Measurements from ENCODE around the gene TH.

TH gene

DNA sequence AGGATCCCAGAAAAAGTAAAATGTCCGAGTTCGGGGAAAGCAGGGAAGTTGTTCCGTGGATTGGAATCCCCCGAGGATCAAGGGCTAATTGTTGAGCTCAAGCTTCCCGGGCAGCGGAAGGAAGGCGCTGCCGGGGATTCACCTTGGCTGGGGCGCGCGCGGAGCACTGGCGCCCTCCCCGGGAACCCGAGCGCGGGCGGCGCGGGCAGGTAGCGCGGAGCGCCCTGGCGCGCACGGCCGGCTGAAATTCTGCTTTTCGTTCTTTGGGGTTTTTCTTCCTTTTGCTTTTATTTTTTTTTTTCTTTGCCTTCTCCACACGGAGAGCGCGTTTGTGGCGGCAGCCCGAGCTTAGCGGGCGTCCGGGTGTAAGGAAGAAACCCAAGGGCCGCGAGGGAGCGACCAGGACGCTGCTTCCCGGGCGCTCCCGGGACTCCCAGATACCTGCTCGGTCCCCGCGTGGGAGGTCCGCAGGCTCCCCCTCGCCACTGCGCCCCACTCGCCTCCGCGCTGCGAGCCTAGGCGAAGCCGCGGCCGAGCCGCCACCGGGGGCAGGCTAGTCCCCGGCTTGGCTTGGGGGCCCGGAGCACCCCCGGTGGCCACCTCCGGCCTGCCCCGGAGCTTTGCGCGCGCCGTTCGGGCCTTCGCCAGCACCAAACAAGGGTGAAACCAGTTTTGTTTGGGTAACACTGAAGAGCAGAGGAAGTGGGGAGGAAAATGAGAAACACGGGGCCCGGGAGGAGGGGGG, 27.6 kb downstream of the TH start:
- DNase-seq (ENCODE audit: low spot score), result no peak
- H3K4me3 ChIP-seq, result no peak overlapping the region
- TF ChIP-seq, protein P1, sequence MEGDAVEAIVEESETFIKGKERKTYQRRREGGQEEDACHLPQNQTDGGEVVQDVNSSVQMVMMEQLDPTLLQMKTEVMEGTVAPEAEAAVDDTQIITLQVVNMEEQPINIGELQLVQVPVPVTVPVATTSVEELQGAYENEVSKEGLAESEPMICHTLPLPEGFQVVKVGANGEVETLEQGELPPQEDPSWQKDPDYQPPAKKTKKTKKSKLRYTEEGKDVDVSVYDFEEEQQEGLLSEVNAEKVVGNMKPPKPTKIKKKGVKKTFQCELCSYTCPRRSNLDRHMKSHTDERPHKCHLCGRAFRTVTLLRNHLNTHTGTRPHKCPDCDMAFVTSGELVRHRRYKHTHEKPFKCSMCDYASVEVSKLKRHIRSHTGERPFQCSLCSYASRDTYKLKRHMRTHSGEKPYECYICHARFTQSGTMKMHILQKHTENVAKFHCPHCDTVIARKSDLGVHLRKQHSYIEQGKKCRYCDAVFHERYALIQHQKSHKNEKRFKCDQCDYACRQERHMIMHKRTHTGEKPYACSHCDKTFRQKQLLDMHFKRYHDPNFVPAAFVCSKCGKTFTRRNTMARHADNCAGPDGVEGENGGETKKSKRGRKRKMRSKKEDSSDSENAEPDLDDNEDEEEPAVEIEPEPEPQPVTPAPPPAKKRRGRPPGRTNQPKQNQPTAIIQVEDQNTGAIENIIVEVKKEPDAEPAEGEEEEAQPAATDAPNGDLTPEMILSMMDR (IDR thresholded peaks at IDR 0.05), result no peak
- no peak overlapping the region for H3K27ac ChIP-seq

- TF ChIP-seq, protein P1 (IDR thresholded peaks at IDR 0.05), result no peak
- Histone ChIP-seq H3K4me3 (no peak overlapping the region), H3K27ac (no peak overlapping the region)
- no peak for DNase-seq (ENCODE audit: low spot score)
Observed at GRCh38 chr11:2143477-2143798, 28.2 kb downstream of the TH start.

DNA sequence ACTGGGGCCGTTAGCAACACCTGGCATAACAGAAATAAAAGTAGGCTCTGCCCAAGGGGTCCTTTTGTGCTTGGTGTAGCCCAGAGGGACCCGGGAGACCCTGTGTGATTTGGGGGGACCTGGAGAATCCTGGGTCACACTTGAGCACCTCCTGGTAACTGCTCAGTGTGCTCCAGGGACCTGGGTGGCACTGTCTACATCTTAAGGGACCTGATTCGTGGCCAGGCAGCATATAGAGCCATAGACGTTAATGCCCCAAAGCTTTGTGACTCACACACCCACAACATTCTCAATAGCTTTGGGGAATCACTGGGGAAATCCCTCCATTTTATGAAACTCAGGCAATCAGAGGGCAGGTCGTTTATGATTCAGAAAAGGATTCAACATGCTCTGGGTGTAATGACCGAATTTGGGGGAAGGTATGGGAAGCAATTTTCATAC, 28.8 kb downstream of the TH start:
- TF ChIP-seq, protein P1 (IDR thresholded peaks at IDR 0.05), result no peak
- DNase-seq (ENCODE audit: low spot score), result no peak
- H3K27ac ChIP-seq, result no peak overlapping the region
- no peak overlapping the region for H3K4me3 ChIP-seq

DNA sequence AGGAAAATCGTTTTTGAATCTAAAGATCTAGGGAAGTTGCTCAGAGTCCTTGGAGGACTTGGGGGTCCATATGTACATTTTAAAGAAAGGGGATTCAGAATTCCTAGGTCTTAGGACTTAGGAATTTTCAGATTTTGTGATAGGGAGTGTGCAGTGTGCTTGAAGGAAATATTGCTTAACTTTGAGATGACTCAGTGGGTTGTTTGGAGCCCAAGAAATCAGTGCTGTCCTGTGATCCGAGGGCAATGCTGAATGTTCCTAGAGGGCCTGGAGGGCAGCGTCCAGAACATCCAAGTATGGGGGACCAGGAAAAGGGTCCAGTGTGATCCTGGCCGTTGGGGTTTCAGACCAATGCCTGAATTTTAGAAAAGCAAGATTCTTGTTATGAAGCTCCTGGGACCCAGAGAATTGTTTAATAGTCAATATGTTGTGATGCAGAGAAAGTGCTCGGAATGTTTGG, 29.3 kb downstream of the TH start:
- no peak for DNase-seq (ENCODE audit: low spot score)
- TF ChIP-seq, protein P1 (IDR thresholded peaks at IDR 0.05), result no peak
- H3K4me3 ChIP-seq, result no peak overlapping the region
- H3K27ac ChIP-seq, result no peak overlapping the region

- TF ChIP-seq, protein P1 (IDR thresholded peaks at IDR 0.05), result no peak
- Histone ChIP-seq H3K27ac (no peak overlapping the region), H3K4me3 (peak overlapping the region; percentile 49)
- no peak for DNase-seq (ENCODE audit: low spot score)
Observed at GRCh38 chr11:2140411-2141400, 30.9 kb downstream of the TH start.

- TF ChIP-seq, protein P1 (IDR thresholded peaks at IDR 0.05), result no peak
- no peak for DNase-seq (ENCODE audit: low spot score)
- Histone ChIP-seq H3K4me3 (peak overlapping the region; percentile 68), H3K27ac (no peak overlapping the region)
Observed at GRCh38 chr11:2139621-2140337, 31.8 kb downstream of the TH start.

All from coronary artery (tissue), 2 donors.